ENCODE results near the gene CXCL9.

DNA sequence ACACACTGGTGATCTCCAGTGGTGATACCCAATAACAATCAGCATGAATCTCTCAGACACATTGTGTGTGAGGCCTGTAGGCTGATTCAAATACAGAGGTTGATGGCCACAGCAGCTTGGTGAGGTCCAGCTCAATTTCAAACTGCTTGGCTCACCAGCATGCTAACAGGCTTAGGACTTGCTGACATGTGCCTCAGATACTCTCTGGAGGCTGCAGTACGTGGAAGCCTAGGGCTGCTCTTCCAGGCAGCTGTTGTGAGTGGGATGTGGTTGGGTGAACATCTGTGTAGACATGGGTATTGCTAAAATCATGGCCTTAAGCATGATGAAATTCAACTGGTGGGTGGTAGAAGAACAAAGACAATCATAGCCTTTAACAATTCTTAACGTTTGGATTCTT, 4.3 kb downstream of the CXCL9 start:
- TF ChIP-seq, protein P1, sequence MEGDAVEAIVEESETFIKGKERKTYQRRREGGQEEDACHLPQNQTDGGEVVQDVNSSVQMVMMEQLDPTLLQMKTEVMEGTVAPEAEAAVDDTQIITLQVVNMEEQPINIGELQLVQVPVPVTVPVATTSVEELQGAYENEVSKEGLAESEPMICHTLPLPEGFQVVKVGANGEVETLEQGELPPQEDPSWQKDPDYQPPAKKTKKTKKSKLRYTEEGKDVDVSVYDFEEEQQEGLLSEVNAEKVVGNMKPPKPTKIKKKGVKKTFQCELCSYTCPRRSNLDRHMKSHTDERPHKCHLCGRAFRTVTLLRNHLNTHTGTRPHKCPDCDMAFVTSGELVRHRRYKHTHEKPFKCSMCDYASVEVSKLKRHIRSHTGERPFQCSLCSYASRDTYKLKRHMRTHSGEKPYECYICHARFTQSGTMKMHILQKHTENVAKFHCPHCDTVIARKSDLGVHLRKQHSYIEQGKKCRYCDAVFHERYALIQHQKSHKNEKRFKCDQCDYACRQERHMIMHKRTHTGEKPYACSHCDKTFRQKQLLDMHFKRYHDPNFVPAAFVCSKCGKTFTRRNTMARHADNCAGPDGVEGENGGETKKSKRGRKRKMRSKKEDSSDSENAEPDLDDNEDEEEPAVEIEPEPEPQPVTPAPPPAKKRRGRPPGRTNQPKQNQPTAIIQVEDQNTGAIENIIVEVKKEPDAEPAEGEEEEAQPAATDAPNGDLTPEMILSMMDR (IDR thresholded peaks at IDR 0.05) = no peak
- TF ChIP-seq POLR2A (IDR thresholded peaks at IDR 0.05) (no peak), POLR2AphosphoS5 (IDR thresholded peaks at IDR 0.05) (no peak), EP300 (IDR thresholded peaks at IDR 0.05) (no peak)

Measured in gastroesophageal sphincter (tissue), 3 donors.